ENCODE data around the gene FCHO1. TPM values are rescaled to one million over a fixed set of nuclear protein-coding genes. Genes with fewer than 3 reads are reported as not detected.

The FCHO1 gene
- total RNA-seq, 4 donors from 2014 or later = 0.13 to 2.1 (median 0.51) TPM; not detected in 1

- DNase-seq (peak in 1 of 2 donors; percentile 16), ATAC-seq (no peak)
- H3K27ac ChIP-seq = no peak overlapping the region
- no peak for TF ChIP-seq POLR2A (IDR thresholded peaks at IDR 0.05)
- TF ChIP-seq, protein P1, sequence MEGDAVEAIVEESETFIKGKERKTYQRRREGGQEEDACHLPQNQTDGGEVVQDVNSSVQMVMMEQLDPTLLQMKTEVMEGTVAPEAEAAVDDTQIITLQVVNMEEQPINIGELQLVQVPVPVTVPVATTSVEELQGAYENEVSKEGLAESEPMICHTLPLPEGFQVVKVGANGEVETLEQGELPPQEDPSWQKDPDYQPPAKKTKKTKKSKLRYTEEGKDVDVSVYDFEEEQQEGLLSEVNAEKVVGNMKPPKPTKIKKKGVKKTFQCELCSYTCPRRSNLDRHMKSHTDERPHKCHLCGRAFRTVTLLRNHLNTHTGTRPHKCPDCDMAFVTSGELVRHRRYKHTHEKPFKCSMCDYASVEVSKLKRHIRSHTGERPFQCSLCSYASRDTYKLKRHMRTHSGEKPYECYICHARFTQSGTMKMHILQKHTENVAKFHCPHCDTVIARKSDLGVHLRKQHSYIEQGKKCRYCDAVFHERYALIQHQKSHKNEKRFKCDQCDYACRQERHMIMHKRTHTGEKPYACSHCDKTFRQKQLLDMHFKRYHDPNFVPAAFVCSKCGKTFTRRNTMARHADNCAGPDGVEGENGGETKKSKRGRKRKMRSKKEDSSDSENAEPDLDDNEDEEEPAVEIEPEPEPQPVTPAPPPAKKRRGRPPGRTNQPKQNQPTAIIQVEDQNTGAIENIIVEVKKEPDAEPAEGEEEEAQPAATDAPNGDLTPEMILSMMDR (IDR thresholded peaks at IDR 0.05 in 4 of 5, conservative IDR thresholded peaks at IDR 0.05 in 1 of 5) = no peak
- no peaks in the 10 kb centered on the region for H3K4me1 ChIP-seq
- H3K9me3 ChIP-seq = no peaks in the 10 kb centered on the region
- peaks cover 0 to 7% (median 0%) of the 10 kb centered on the region in 3 donors for H3K27me3 ChIP-seq
- intact Hi-C loops (cut with DNase I; ENCODE audit: low total_unique reads) (no loop called here), in situ Hi-C loops (cut with MboI; ENCODE audit: low sequenced_read_pairs in 4 of 4) (no loop called here)
- no peaks in the 10 kb centered on the region for H3K36me3 ChIP-seq
- H3K4me3 ChIP-seq = no peak overlapping the region
Measured at GRCh38 chr19:17803264-17803896, 52.1 kb downstream of the FCHO1 start.

DNA sequence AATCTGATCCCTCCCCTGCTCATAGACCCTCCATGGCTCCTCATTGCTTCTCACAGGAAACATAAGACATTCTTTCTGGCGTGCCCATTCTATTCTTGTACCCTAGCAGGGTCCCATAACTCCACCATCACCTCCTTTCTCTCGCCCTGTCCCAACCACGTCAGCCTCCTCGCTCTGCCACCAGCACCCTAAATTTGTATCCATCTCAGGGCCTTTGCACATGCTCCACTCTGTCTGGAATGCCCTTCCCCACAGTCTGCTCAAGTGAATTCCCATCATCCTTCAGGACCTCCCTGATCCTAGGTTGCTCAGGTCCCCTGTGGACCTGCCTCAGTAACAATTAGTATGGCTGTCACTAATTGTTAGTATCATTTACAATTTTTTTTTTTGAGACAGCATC is 54.1 kb downstream of the FCHO1 start:
- ATAC-seq (no peak), DNase-seq (no peak)
- H3K27me3 ChIP-seq = peaks cover 0 to 11% (median 0%) of the 10 kb centered on the region in 3 donors
- intact Hi-C loops (cut with DNase I; ENCODE audit: low total_unique reads) = no loop called here
- H3K9me3 ChIP-seq = no peaks in the 10 kb centered on the region
- in situ Hi-C loops (cut with MboI; ENCODE audit: low sequenced_read_pairs in 4 of 4) = no loop called here
- H3K27ac ChIP-seq = no peak overlapping the region
- H3K4me1 ChIP-seq = no peaks in the 10 kb centered on the region
- H3K36me3 ChIP-seq = no peaks in the 10 kb centered on the region
- TF ChIP-seq POLR2A (IDR thresholded peaks at IDR 0.05) = no peak
- TF ChIP-seq, protein P1 (IDR thresholded peaks at IDR 0.05 in 4 of 5, conservative IDR thresholded peaks at IDR 0.05 in 1 of 5) = no peak
- no peak overlapping the region for H3K4me3 ChIP-seq

DNA sequence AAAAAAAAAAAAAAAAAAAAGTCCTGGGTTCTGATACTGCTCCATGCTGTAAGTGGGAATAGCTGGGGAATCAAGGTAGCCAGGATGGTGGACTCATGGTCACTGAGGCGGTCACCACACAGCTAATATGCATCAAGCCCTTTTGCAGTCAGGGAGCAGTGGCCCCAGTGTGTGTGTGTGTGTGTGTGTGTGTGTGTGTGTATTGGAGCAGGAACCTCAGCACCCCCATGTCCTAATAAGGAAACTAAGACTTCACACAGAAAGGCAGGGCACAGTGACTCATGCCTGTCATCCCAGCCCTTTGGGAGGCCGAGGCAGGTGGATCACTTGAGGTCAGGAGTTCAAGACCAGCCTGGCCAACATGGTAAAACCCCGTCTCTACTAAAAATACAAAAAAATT is 55.7 kb downstream of the FCHO1 start:
- no peak overlapping the region for H3K27ac ChIP-seq
- H3K4me3 ChIP-seq = no peak overlapping the region
- H3K27me3 ChIP-seq = peaks cover 0 to 11% (median 0%) of the 10 kb centered on the region in 3 donors
- TF ChIP-seq, protein P1 (IDR thresholded peaks at IDR 0.05 in 4 of 5, conservative IDR thresholded peaks at IDR 0.05 in 1 of 5) = no peak
- TF ChIP-seq POLR2A (IDR thresholded peaks at IDR 0.05) = no peak
- in situ Hi-C loops (cut with MboI; ENCODE audit: low sequenced_read_pairs in 4 of 4) = no loop called here
- H3K4me1 ChIP-seq = no peaks in the 10 kb centered on the region
- no peaks in the 10 kb centered on the region for H3K9me3 ChIP-seq
- DNase-seq (no peak), ATAC-seq (no peak)
- H3K36me3 ChIP-seq = no peaks in the 10 kb centered on the region
- intact Hi-C loops (cut with DNase I; ENCODE audit: low total_unique reads) = no loop called here

GRCh38 chr19:17807731-17808316 is 56.5 kb downstream of the FCHO1 start:
- no peak for DNase-seq
- no peak for ATAC-seq
- Histone ChIP-seq H3K4me3 (no peak overlapping the region), H3K27ac (no peak overlapping the region), H3K9me3 (no peaks in the 10 kb centered on the region), H3K27me3 (peaks cover 0 to 11% (median 0%) of the 10 kb centered on the region in 3 donors), H3K4me1 (no peaks in the 10 kb centered on the region), H3K36me3 (no peaks in the 10 kb centered on the region)
- no peak for TF ChIP-seq POLR2A (IDR thresholded peaks at IDR 0.05)
- TF ChIP-seq, protein P1 (IDR thresholded peaks at IDR 0.05 in 4 of 5, conservative IDR thresholded peaks at IDR 0.05 in 1 of 5) = no peak
- in situ Hi-C loops (cut with MboI; ENCODE audit: low sequenced_read_pairs in 4 of 4) (no loop called here), intact Hi-C loops (cut with DNase I; ENCODE audit: low total_unique reads) (no loop called here)

Measured in gastrocnemius medialis (tissue), 4 donors.